Duodenal mucosa (tissue), 2 donors: ENCODE data around the gene COL5A3.

Source experiments
- H3K27ac ChIP-seq: one replicate; pipeline ENCODE4 v1.7.0; 2013; ENCODE audit warnings: low read depth, low read length
- H3K27me3 ChIP-seq, 2 donors: one replicate each; pipeline ENCODE4 v1.7.0; 2013; ENCODE audit warnings: low read length in 2 of 2, control low read depth in 1 of 2; ENCODE audit not compliant: insufficient read depth in 2 of 2, control insufficient read depth in 1 of 2
- H3K36me3 ChIP-seq, 2 donors: one replicate each; pipeline ENCODE4 v1.7.0; 2013; ENCODE audit warnings: low read length in 2 of 2, control low read depth in 1 of 2; ENCODE audit not compliant: insufficient read depth in 2 of 2, control insufficient read depth in 1 of 2
- H3K4me1 ChIP-seq, 2 donors: one replicate each; pipeline ENCODE4 v1.7.0; 2013; ENCODE audit warnings: low read length in 2 of 2, control low read depth in 1 of 2; ENCODE audit not compliant: insufficient read depth in 2 of 2, control insufficient read depth in 1 of 2
- H3K4me3 ChIP-seq, 2 donors: one replicate each; pipeline ENCODE4 v1.7.0; 2013; ENCODE audit warnings: low read length in 2 of 2, low read depth in 1 of 2
- H3K9ac ChIP-seq, 2 donors: one replicate each; pipeline ENCODE4 v1.7.0; 2013; ENCODE audit warnings: low read length in 2 of 2, low read depth in 1 of 2
- H3K9me3 ChIP-seq, 2 donors: one replicate each; pipeline ENCODE4 v1.7.0; 2013; ENCODE audit warnings: low read length in 2 of 2, control low read depth in 1 of 2; ENCODE audit not compliant: control insufficient read depth in 1 of 2

COL5A3 gene

DNA sequence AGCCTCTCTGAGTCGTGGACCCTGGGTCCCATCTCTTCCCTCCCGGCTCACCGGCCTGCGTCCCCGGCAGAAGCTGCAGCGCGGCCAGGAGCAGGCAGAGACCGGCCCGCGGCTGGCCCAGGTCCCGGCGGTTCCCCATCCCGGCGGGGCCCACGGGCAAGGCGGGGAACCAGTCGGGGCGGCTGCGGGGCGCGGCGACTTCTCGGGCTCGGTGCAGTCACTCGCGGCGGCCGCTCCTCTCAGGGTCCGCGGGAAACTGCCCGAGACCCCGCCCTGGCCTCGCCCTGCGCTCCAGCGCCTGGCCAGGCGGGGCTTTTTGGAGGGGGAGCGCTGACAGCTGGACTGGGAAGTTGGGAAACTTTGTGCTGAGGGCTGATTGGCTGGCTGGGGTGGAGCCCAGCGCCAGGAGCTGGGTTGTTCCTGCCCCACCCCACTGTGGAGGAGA is at the start of gene COL5A3:
Gene COL5A3 (minus strand): TSS at position 258 of the 445 bp plus-strand sequence. CDS start 119 bp downstream, at position 139.
- Histone ChIP-seq H3K27ac (no peak within 1 kb of the TSS), H3K9me3 (no peaks in the 10 kb centered on the region), H3K9ac (no peak within 1 kb of the TSS), H3K4me1 (peaks cover 5% of the 10 kb centered on the region in 2 donors), H3K36me3 (no peaks in the 10 kb centered on the region), H3K27me3 (peaks cover 14 to 25% of the 10 kb centered on the region in 2 donors), H3K4me3 (peak within 1 kb of the TSS; percentile 59 to 63)

DNA sequence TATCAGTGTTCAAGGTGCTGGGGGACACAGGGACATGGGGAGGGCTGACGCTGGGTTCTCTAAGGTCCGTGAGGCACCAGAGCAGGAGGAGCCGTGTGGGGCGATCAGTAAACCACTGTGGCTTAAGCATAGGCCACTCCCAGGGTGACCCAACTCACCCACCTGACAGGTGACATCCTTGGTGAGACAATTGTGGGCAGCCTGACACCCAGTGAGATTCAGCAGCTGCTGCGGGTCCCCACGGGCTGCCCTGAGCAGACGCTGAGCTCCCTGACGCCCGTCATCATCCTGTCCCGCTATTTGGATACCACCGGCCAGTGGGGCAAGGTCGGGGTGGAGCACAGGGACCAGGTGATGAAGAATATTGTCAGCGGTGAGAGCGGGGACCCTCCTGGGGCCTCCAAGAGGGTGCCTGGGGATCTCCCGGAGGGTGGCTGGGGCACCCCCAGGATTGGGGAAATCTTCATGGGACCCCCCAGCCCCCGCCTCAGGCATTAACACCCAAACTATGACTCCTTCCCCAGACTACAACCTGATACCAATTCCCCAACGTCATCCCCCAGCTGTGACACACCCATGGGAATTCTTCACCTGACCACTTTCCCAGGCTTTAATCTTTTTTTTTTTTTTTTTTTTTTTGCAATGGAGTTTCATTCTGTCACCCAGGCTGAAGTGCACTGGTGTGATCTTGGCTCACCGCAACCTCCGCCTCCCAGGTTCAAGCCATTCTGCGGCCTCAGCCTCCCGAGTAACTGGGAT is 42.5 kb upstream of the COL5A3 start:
- H3K27ac ChIP-seq = no peak overlapping the region

DNA sequence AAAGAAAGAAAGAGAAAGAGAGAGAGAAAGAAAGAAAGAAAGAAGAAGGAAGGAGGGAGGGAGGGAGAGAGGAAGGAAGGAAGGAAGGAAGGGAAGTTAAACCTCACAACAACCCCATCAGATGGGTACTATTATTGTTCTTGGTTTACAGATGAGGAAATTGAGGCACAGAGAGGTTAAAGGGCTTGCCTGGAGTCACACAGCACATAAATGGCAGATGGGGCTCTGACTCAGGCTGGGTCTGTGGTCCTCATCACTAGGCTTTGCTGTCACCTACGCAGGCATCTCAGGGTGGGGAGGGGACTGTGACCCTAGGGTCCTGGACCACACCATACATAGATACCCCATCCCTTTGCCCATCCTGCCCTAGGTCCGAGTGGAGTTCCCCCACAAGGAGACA is 39.3 kb upstream of the COL5A3 start:
- H3K36me3 ChIP-seq = no peaks in the 10 kb centered on the region
- no peaks in the 10 kb centered on the region for H3K4me1 ChIP-seq

More for the DNA sequence above, 42.5 kb upstream of the COL5A3 start:
- no peaks in the 10 kb centered on the region for H3K9me3 ChIP-seq
- H3K27me3 ChIP-seq = no peaks in the 10 kb centered on the region
- no peaks in the 10 kb centered on the region for H3K4me1 ChIP-seq
- no peaks in the 10 kb centered on the region for H3K36me3 ChIP-seq
- no peak overlapping the region for H3K9ac ChIP-seq
- H3K4me3 ChIP-seq = no peak overlapping the region

DNA sequence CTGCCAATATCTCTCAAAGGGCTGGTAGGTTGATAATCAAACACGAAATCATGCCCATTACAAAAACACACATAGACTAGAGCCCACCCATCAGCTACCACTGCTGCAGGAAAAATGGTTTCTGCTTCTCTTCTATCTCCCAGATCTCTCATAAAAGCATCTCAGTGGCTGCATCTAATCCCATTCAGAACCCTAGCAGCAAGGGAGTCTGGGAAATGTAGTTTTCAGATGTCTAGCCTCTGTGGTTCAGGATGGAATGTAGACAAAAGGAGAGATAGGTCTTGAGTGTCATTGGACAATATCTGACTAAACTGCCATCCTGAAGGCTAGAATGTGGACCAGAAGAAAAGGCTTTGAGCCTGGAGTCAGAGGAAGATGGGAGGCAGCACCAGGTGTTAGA is 35.1 kb upstream of the COL5A3 start:
- Histone ChIP-seq H3K4me3 (no peak overlapping the region), H3K9ac (no peak overlapping the region), H3K4me1 (no peaks in the 10 kb centered on the region), H3K27me3 (peaks cover 2 to 3% of the 10 kb centered on the region in 2 donors), H3K27ac (no peak overlapping the region), H3K9me3 (peaks cover 0 to 6% of the 10 kb centered on the region in 2 donors), H3K36me3 (no peaks in the 10 kb centered on the region)

More for the DNA sequence above, 39.3 kb upstream of the COL5A3 start:
- Histone ChIP-seq H3K9ac (no peak overlapping the region), H3K9me3 (no peaks in the 10 kb centered on the region), H3K27ac (no peak overlapping the region), H3K27me3 (peaks cover 0 to 2% of the 10 kb centered on the region in 2 donors), H3K4me3 (no peak overlapping the region)

DNA sequence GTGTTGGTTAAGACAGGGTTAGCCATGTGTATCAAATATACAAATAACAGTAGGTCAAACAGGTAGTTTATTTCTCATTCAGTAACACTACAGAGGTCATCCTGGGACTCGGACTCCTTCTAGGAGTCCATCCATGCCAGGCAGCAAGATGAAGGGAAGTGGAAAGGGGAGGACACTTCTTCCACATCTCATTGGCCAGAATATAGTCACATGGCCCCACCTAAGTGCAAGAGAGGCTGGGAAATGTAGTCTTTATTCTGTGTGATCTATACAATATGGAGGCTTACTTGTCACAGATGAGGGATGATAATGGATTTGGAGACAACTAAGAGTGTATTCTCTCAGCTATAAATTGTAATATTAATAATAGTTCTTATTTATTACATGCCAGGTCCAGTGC is 34.1 kb upstream of the COL5A3 start:
- Histone ChIP-seq H3K27ac (no peak overlapping the region), H3K27me3 (peaks cover 2 to 4% of the 10 kb centered on the region in 2 donors), H3K9ac (no peak overlapping the region), H3K36me3 (no peaks in the 10 kb centered on the region), H3K4me1 (no peaks in the 10 kb centered on the region), H3K4me3 (no peak overlapping the region), H3K9me3 (peaks cover 0 to 6% of the 10 kb centered on the region in 2 donors)

DNA sequence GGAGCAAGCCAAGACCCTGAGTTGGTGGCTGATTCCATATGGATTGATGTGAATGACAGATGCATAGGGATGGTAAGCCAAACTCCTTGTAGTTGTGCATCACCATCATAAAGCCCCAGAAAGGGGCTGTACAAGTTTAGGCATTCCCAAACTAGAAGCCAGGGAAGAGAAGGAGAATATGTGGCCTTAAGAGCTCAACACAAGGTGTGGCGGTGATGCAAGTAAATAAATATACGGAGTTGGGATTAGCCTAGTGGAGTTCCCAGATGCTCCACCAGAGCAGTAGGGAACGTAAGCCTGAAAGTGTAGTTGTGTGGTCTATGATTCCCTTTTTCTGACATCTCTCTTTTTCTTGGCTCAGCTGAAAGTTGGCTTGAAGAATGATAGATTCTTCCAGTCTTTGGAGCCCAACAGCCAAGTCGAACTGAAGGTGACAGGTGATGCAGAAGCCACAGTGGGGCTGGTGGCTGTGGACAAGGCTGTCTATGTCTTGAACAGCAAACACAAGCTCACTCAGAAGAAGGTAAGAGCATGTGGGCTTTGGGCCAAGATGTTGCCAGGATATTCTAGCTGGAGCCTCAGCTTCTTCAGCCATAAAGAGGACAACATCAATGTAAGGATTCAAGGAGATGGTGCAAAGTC is 33.1 kb upstream of the COL5A3 start:
- Histone ChIP-seq H3K9me3 (peaks cover 0 to 6% of the 10 kb centered on the region in 2 donors), H3K4me3 (no peak overlapping the region), H3K27ac (no peak overlapping the region), H3K9ac (no peak overlapping the region), H3K27me3 (peaks cover 2 to 6% of the 10 kb centered on the region in 2 donors), H3K36me3 (no peaks in the 10 kb centered on the region), H3K4me1 (no peaks in the 10 kb centered on the region)

DNA sequence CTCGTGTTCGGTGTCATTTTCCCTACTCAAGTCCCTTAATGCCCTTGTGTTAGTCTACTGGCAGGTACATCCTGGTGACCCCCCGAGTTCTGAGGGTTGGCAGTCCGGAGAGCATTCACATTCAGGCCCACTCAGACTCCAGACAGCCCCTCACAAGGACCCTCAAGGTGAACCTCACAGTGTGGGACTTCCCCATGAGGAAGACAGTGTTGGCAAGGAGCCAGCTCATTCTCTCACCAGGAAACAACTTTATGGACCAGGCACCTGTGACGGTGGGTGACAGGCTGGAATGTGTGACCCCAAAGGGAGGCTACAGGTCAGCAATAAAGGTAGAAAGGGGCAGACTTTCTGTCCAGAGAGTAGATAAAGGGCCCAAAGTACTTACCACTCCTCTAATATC is 27.5 kb upstream of the COL5A3 start:
- Histone ChIP-seq H3K9me3 (no peaks in the 10 kb centered on the region), H3K36me3 (no peaks in the 10 kb centered on the region)

DNA sequence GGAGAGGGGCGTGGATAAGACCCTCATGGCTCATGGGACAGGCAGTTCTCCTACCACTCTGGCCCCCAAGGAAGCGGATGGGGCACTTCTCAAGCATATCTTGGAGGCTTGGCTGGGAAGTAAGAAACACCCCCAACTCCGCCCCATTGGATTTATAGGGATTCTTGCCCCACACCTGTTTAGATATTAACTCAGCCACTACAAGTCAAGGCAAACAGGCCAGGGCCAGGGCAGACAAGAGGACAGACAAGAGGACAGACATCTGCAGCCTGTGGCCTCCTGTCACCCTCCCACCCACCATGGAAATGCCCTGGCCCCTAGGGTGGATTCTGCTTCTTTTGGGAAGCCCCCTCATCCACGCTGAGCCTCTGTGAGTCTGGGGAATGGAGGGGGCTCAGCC is 27.1 kb upstream of the COL5A3 start:
- Histone ChIP-seq H3K9ac (no peak overlapping the region), H3K27ac (no peak overlapping the region), H3K4me3 (no peak overlapping the region), H3K4me1 (peaks cover 0 to 6% of the 10 kb centered on the region in 2 donors), H3K27me3 (peaks cover 6 to 10% of the 10 kb centered on the region in 2 donors), H3K9me3 (no peaks in the 10 kb centered on the region), H3K36me3 (no peaks in the 10 kb centered on the region)

More for the DNA sequence above, 27.5 kb upstream of the COL5A3 start:
- no peak overlapping the region for H3K4me3 ChIP-seq
- peaks cover 0 to 6% of the 10 kb centered on the region in 2 donors for H3K4me1 ChIP-seq
- peaks cover 6 to 10% of the 10 kb centered on the region in 2 donors for H3K27me3 ChIP-seq
- no peak overlapping the region for H3K9ac ChIP-seq
- no peak overlapping the region for H3K27ac ChIP-seq

DNA sequence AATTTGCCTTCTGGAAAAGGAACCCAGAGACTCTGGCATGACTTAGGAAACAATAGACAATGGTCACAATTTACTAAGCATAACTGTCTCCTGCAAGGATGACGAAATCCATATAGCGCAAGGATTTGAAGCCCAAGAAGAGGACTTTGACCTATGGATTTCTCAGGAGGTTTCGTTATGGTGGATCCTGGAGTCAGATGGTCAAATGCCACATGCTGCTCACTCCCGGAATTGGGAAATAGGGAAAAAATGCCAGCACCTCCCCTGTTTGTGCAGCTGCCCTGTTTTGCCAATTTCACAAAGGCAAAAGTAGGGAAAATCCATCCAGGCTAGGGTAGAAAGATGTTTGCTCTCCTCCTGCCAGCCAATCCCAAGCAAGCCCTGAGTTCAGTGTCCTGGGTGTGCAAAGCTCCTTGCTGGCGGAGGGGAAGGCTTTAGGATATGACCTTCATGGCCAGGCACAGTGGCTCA is 26.3 kb upstream of the COL5A3 start:
- H3K4me3 ChIP-seq = no peak overlapping the region
- no peak overlapping the region for H3K27ac ChIP-seq
- H3K4me1 ChIP-seq = peaks cover 0 to 6% of the 10 kb centered on the region in 2 donors
- no peaks in the 10 kb centered on the region for H3K9me3 ChIP-seq
- no peak overlapping the region for H3K9ac ChIP-seq
- no peaks in the 10 kb centered on the region for H3K36me3 ChIP-seq
- peaks cover 6 to 10% of the 10 kb centered on the region in 2 donors for H3K27me3 ChIP-seq

DNA sequence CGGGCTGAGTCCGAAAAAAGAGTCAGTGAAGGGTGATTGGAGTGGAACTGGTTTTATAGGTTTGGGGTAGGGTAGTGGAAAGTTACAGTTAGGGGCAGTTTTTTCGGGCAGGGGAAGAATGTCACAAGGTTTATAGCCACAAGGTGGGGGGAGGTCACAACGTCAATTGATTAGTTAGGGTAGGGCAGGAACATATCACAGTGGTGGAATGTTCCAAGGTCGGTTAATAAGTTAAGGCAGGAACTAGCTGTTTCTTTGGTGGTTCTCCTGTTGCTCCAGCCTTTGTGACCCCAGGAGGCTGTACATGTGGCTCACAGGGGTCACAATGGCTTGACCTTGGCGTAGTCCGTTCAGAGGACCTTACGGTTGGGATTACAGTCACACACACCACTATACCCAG is 23.3 kb upstream of the COL5A3 start:
- no peak overlapping the region for H3K9ac ChIP-seq
- H3K9me3 ChIP-seq = no peaks in the 10 kb centered on the region
- H3K27me3 ChIP-seq = peaks cover 0 to 10% of the 10 kb centered on the region in 2 donors
- no peak overlapping the region for H3K4me3 ChIP-seq
- H3K4me1 ChIP-seq = peaks cover 0 to 6% of the 10 kb centered on the region in 2 donors
- H3K27ac ChIP-seq = no peak overlapping the region
- H3K36me3 ChIP-seq = no peaks in the 10 kb centered on the region
